A549 treated with CpdA at 1 μM for 4 hours (cell line): ENCODE data around the gene RAB33B. TPM values are rescaled to one million over a fixed set of nuclear protein-coding genes. Genes with fewer than 3 reads are reported as not detected.

Source experiments
- total RNA-seq: library from RNA; stranded (reverse); fragments of 200-300 nt; extraction: Qiagen RNA extraction; gene quantifications from 5 replicates; pipeline ENCODE4 v1.2.3, GENCODE V29; 2022; ENCODE audit warnings: low read depth

The RAB33B gene
- 1.8 to 2.8 TPM (median 2.2 TPM) in 5 replicates for total RNA-seq

DNA sequence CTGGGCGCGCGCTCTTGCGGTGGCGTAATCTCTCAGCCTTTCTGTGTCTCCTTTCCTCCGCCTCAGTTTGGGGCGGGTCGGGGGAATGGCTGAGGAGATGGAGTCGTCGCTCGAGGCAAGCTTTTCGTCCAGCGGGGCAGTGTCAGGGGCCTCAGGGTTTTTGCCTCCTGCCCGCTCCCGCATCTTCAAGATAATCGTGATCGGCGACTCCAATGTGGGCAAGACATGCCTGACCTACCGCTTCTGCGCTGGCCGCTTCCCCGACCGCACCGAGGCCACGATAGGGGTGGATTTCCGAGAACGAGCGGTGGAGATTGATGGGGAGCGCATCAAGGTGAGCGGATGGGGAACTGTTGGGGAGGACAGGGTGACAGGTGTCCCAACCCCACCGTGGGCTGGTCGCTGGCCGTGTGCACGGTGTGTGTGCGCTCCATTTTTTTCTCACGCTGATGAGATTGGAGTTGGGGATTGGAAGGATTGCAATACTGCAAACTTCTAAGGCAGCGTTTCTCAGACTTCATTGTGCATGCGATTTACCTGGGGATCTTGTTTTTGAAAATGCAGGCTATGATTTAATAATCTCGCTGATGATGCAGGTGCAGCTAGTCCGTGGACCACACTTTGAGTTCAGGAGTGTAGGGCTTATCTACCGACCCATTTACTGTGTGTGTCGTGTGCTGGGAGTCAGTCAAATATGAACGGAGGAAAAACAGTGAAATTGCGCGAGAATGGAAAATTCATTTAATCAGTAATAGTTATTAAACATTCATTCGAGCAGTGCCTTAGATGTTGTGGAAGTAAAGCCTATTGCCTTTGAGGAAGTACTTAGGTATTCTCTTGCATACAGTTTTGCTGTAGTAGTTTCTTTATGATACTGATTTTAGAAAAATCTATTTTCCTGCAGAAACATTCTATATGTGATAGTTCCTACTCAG lies at the start of gene RAB33B:
Gene RAB33B (plus strand): TSS at position 11 of the 935 bp plus-strand sequence. CDS start 75 bp downstream, at position 86.

Other genes starting within 250 kb of the RAB33B start
- 0.45 to 1.1 TPM (median 0.83 TPM) in 5 replicates for gene MGARP, start 173.9 kb upstream of the RAB33B start, total RNA-seq
- gene NAA15, start 152.6 kb upstream of the RAB33B start, total RNA-seq, result 23.0 to 40.8 TPM (median 27.3 TPM) in 5 replicates
- 73.3 to 81.5 TPM (median 76.7 TPM) in 5 replicates for gene NDUFC1, start 151.6 kb upstream of the RAB33B start, total RNA-seq
- gene SETD7, start 102.1 kb downstream of the RAB33B start, total RNA-seq, result 37.1 to 45.7 TPM (median 40.1 TPM) in 5 replicates
- gene MGST2, start 211.7 kb downstream of the RAB33B start, total RNA-seq, result 47.5 to 58.3 TPM (median 50.1 TPM) in 5 replicates